Raji (cell line): ENCODE results near the gene MBTPS1.

Experiments used
- POLR2A ChIP-seq: IDR thresholded peaks from 2 replicates; pipeline ENCODE4 v1.6.1; 2011; ENCODE audit warnings: low read depth, low read length, control low read depth; ENCODE audit not compliant: insufficient read depth

The MBTPS1 gene

DNA sequence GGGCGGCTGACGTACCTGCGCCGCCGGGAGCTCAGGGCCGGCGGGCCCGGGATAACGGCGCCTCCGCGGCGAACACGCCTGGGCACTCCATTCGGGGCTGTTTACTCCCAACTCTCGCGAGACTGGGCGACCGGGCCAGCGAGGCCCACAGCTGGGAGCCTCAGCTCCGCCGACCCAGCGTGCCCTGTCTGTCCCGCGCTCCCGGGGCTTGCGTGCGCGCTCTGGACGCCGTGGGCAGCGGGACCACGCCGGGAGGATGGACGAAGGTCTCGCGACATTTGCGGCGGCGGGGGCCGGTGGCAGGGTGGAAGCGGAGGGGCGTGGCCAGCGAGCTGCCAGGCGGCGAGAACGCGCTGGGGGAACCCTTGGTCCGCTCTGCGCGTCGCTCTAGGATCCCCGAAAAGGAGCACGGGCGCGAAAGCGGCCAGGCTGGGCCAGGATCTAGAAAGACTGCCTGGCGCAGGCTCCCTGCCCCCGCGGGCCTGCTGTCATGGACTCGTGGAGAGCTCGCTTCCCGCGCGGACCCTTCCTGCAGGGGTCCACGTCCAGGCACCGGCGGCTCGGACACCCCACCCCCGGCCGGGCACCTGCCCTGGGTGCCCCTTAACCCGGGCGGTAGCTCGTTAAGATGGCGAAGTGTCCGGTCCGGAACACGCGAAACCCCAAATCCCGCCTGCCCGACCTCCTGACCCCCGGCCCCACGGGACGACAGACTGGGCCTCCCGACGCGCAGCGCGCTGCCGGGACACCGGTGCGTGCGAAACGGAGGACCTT is at the start of gene MBTPS1:
Gene MBTPS1, minus strand, starts transcription at position 223 of the 774 bp plus-strand sequence. CDS start 15,159 bp downstream, outside the sequence.
- peak; percentile 93 for TF ChIP-seq POLR2A

DNA sequence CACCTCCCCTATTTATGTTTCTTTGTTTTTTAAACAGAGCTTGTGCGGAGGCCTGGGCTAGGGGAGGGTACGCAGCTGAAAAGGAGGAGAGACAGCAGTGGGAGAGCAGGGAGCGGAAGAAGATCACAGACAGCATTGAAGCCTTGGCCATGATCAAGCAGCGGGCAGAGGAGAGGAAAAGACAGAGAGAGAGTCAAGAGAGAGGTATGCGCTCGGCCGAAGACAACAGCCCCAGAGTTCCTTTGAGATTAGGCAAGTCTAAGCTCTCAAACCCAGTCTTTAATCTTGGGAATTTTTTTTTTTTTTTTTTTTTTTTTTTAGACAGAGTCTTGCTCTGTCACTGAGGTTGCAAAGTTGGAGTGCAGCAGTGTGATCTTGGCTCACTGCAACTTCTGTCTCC is 49.0 kb upstream of the MBTPS1 start:
- TF ChIP-seq POLR2A, result no peak

DNA sequence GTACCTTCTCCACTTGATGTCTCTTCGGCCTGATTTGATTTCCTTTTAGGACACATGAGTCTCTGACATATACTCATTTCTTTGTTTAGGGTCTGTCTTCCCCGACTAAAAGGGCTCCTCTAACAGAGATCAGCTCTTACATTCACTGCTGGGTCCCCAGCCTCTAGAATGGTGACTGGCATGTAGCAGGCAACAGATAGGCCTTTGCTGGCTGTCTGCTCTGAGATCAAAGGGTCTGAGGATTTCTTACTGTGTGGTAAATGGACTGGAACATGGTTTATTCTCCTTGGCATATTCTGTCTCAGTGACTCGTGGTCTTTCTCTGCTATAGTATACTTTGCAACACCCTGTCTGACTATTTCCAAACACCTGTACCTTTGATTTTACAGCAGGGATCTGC is 45.1 kb upstream of the MBTPS1 start:
- TF ChIP-seq POLR2A, result no peak

DNA sequence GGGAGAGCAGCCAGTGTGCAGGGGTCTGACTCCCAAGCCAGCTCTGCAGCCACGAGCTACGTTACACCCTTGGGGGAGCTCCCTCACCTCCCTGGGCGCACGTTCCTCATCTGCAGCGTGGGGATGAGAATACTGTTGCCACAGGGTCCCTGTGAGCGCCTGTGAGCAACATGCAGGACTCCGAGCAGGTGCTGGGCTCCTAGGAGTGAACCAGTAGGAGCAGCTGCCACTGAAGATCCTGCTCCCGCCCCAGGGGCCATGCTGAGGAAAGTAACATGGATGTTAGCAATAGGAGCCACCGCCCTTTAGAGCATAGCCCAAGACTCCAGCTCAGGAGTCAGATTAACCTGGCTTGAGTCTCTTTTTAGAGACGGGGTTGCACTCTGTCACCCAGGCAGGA is 44.3 kb upstream of the MBTPS1 start:
- TF ChIP-seq POLR2A, result no peak

DNA sequence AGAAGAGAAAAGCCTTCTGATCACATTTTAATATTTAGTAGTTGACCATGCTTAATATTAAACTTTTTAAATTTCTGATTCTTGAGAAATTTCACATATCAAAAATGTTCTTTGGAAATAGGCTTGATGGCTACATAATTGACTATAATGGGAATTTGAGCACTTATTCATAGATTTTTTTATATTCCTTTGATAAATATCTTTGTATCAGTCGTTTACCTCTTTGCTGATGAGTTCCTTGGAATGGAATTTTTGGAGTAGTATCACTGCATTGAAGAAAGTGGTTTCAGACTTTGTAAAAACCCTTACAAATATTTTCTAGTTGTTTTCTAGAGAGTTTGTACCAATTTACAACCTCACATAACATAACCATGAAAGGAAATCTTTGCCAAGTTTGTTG is 43.1 kb upstream of the MBTPS1 start:
- TF ChIP-seq POLR2A, result no peak

DNA sequence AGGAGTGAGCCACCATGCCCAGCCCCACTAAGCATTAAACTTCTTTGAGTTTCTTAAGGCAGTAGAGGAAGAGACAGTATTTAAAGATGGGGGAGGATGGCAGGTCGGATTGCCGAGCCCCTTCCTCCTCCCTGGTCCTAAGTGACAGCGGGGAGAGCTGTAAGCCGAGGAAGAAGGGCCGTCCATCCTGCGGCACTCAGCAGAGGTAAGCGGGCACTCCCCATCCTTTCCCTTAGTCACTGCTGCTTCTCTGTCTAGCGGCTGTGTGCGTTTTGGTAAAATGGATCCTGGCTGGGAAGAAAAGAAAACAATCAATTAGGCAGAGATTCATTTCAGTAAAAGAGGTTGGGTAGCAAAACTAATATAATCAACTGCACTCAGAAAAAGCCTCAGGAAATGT is 42.3 kb upstream of the MBTPS1 start:
- TF ChIP-seq POLR2A, result no peak

DNA sequence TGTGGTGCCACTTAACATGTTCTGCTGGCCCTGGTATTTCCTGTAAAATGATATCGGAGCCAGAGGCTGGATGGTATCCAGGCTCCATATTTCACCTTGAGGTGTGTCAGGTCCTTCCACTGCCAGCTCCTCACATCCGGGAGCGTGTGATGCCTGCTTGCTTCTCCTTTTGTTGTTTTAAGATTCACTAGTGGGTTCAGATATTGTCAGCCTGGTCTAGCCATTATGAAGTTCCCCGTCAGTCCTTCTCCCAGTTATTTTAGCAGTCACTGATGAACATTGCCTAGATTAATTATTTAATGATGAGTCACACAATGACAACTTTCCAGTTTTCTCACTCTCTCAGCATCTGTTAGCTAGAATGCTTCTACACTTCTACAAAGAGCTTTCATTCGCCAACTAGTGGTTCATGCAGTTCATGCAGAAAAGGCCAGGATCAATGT is 39.6 kb upstream of the MBTPS1 start:
- TF ChIP-seq POLR2A, result no peak

DNA sequence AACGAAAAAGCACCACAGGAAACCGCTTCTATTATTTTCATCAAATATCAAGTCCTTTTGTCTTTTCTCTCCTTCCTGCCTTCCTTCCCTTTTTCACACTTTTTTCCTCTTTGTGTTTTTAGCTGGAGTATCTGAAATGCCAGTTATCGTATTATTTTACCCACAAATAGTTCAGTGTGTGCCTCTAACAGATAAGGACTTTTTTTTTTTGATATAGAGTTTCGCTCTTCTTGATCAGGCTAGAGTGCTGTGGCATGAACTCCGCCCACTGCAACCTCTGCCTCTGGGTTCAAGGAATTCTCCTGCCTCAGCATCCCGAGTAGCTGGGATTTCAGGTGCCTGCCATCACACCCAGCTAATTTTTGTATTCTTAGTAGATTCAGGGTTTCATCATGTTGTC is 39.0 kb upstream of the MBTPS1 start:
- TF ChIP-seq POLR2A, result no peak

DNA sequence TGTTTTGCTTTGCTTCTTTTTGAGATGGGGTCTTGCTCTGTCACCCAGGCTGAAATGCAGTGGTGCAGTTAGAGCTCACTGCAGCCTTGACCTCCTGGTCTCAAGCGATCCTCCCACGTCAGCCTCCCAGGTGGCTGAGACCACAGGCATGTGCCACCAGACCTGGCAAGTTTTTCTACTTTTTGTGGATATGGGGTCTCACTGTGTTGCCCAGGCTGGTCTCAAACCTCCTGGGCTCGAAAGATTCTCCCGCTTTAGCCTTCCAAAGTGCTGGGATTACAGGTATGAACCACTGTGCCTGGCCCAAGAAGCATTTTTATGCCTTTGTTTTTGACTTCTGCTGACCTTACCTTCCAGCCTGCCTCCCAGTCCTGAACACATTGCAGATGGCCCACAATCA is 38.5 kb upstream of the MBTPS1 start:
- TF ChIP-seq POLR2A, result no peak

DNA sequence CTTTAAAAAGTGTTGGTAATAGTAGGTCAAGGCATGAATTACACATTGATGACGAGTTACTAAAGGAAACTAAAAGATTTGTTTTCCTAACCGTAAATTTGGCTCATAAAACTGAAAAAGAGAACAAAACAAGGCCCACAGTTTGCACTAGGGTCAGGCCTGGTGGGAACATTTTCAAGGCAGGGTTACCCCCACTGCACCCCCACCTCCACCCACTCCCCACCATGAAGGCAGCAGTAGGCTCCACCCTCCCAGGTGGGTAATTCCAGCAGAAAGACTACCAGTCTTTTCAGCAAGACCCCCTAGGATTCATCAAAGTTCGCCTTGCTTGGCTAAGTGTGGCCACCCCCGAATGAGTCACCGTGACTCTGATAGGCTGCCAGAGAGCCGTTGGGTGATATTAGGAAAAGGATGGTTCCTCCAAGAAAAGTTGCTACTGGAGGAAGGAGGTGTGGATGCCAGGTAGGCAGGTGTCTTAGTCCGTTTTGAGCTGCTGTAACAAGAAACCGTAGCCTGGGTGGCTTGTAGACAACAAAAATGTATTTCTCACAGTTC is 37.0 kb upstream of the MBTPS1 start:
- no peak for TF ChIP-seq POLR2A

DNA sequence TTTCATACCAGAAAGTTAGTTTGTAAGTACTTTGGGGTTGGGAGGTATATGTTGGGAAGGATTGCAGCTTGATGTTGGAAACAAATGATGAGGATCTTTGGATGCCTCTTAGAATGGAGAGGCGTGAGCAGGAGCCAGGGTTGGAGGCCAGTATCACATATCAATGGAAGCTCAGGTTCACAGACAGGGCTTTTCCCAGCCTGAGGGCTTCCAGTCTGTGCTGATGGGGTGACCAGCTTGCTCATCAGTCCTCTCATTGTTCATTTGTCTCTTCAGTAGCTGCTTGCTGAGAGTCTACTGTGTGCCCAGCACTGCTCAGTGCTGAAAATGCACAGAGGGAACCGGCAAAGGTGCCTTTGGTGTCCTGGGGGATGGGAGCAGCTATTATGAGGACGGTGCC is 34.2 kb upstream of the MBTPS1 start:
- TF ChIP-seq POLR2A, result no peak

DNA sequence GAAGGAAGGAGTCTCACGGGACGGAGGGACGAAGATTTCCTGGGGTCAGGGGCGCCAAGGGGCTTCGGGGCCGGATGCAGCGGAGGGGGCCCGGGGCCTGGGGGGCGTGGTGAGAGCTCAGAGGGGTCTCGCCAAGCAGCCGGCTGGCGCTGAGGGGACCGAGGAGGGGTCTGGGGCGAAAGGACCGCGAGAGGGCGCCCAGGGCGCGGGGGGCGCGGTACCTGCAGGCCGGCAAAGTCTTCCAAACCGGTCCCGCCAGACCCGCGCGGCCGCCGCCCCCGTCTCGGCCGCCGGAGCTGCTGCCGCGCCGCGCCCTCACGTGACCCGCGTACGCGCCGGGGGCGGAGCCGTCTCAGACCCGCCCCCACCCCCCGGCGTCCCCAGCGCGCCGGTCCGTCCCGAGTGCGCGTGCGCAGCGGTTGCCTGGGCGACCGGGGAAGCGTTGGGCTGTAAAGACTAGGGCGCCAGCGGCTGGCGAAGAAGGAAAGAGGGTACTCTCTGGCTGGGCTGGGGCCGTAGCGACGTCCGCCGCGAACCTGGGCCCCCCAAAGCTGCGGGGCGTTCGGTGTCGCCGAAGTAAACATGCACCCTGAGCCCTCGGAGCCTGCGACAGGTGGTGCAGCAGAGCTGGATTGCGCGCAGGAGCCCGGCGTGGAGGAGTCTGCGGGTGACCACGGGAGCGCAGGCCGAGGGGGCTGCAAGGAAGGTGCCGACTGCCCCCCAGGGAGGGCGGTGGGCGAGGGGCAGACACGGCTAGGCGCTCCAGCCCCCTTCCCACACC is 28.3 kb upstream of the MBTPS1 start, which contains the start of the genes DNAAF1 and HSDL1:
Gene DNAAF1, plus strand, starts transcription at position 450 of the 781 bp plus-strand sequence. Its CDS starts 133 bp downstream, at position 583.
Gene HSDL1, minus strand, starts transcription at position 319 of the 781 bp plus-strand sequence. CDS start 13,856 bp downstream, outside the sequence.
- peak; percentile 73 for TF ChIP-seq POLR2A

DNA sequence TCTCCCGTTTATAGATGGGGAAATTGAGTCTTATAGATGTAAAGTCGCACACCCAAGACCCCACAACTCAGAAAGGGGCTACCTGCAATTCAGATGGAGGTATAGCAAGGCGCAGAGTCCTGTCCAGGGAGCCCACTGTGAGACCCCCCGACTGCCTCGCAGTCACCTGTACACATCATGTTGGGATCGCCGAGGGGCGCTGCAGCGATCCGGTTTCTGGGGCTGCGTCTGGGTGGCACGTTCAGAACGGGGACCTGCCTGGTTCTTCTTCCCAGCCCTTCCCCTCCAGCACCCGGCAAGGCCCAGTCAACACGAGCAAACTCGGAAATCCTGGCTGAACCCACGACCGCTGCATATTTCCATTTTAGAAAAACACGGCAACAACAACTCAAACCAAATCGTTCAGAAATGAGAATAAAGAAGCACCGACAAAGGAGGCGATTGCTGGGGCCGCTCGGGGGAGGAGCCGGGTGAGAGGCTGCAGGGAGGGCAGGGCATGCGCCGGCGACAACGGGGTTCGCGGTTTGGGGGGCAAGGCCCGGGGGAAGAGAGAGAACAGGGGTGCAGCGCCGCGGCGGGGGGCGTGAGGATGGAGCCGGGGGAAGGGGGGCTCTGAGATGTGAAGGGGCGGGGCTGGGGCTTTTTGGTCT is 27.6 kb upstream of the MBTPS1 start:
- TF ChIP-seq POLR2A, result no peak

DNA sequence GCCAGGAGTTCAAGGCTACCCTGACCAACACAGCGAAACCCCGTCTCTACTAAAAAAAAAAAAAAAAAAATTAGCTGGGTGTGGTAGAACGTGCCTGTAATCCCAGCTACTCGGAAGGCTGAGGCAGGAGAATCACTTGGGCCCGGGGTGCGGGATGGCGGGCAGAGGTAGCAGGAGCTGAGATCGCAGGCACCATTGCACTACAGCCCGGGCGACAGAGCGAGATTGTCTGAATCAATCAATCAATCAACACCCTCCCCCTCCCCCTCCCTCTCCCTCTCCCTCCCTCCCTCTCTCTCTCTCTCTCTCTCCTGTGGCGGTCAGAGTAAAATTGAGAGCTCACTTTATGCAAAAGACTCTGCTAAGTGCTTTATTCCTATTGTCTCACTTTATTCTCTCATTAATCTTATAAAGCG is 27.1 kb upstream of the MBTPS1 start:
- no peak for TF ChIP-seq POLR2A

DNA sequence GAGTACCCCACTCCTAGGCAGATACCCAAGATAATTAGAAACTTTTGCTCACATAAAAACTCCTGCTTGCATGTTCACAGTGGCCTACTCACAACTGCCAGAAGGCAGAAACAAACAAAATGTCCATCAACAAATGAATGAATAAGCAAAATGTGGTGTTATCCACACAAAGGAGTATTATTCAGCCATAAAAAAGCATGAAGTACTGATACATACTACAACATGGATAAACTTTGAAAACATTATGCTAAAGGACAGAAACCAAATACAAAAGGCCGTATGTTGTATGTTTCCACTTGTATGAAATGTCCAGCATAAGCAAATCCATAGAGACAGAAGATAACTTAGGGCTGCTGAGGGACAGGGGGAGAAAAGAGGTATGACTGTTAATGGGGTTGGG is 26.3 kb upstream of the MBTPS1 start:
- no peak for TF ChIP-seq POLR2A
